Regular cardiac myocyte (primary cell): ENCODE data around the gene HOXD13. TPM values are rescaled to one million over a fixed set of nuclear protein-coding genes. Genes with fewer than 3 reads are reported as not detected.

ENCODE experiments used
- total RNA-seq: library from RNA; depleted of rRNA; stranded (reverse); fragments of >200 nt; gene quantifications from 2 replicates; pipeline ENCODE4 v1.2.3, GENCODE V29; 2014

The HOXD13 gene
- not detected in 2 replicates for total RNA-seq

GRCh38 chr2:176092270-176093144 lies at the start of gene HOXD13:
TSS of gene HOXD13 (plus strand) at chr2:176092721. CDS start at chr2:176092891, 170 bp downstream.

GRCh38 chr2:176083796-176084261 lies 8.7 kb upstream of the HOXD13 start, which contains the start of gene EVX2:
TSS of gene EVX2 (minus strand) at chr2:176083962. CDS start at chr2:176083776, 186 bp downstream.

GRCh38 chr2:176099728-176100546 lies 7.4 kb downstream of the HOXD13 start, which contains the start of gene HOXD12:
TSS of gene HOXD12 (plus strand) at chr2:176099795. CDS start at chr2:176099802, 7 bp downstream.

GRCh38 chr2:176106581-176107539 lies 14.3 kb downstream of the HOXD13 start, which contains the start of gene HOXD11:
TSS of gene HOXD11 (plus strand) at chr2:176107280. CDS start at chr2:176107356, 76 bp downstream.

GRCh38 chr2:176115883-176116813 lies 23.6 kb downstream of the HOXD13 start, which contains the start of gene HOXD10:
TSS of gene HOXD10 (plus strand) at chr2:176116778. CDS start at chr2:176116834, 56 bp downstream.

GRCh38 chr2:176122683-176123410 lies 30.3 kb downstream of the HOXD13 start, which contains the start of gene HOXD9:
TSS of gene HOXD9 (plus strand) at chr2:176122719. CDS start at chr2:176122769, 50 bp downstream.

GRCh38 chr2:176128982-176129796 lies 36.7 kb downstream of the HOXD13 start, which contains the start of gene HOXD8:
TSS of gene HOXD8 (plus strand) at chr2:176129705. CDS start at chr2:176130367, 662 bp downstream.

Other genes with a start within 250 kb of the HOXD13 start
- gene LNPK, start 90.5 kb upstream of the HOXD13 start, total RNA-seq, result 55.2 and 63.1 TPM in 2 replicates
- not detected in 2 replicates for gene EVX2, start 8.8 kb upstream of the HOXD13 start, total RNA-seq
- not detected in 2 replicates for gene HOXD12, start 7.1 kb downstream of the HOXD13 start, total RNA-seq
- under 0.01 and 0.28 TPM in 2 replicates for gene HOXD11, start 14.6 kb downstream of the HOXD13 start, total RNA-seq
- gene HOXD10, start 24.1 kb downstream of the HOXD13 start, total RNA-seq, result under 0.01 and 0.19 TPM in 2 replicates
- under 0.01 TPM in 1 of 2 replicates, not detected in the other for gene HOXD9, start 30.0 kb downstream of the HOXD13 start, total RNA-seq
- gene HOXD8, start 37.0 kb downstream of the HOXD13 start, total RNA-seq, result 0.38 and 0.85 TPM in 2 replicates
- gene HOXD4, start 58.8 kb downstream of the HOXD13 start, total RNA-seq, result 0.56 TPM in 1 of 2 replicates, not detected in the other
- 0.28 TPM in 1 of 2 replicates, not detected in the other for gene HOXD3, start 64.6 kb downstream of the HOXD13 start, total RNA-seq
- under 0.01 TPM in 1 of 2 replicates, not detected in the other for gene HOXD1, start 95.9 kb downstream of the HOXD13 start, total RNA-seq
- 24.8 and 33.0 TPM in 2 replicates for gene MTX2, start 176.7 kb downstream of the HOXD13 start, total RNA-seq